Mesothelial cell of epicardium (in vitro differentiated cells): ENCODE measurements around the gene SPINK4. TPM values are rescaled to one million over a fixed set of nuclear protein-coding genes. Genes with fewer than 3 reads are reported as not detected.

Experiments used
- DNase-seq, 2 experiments: peaks; one replicate each; pipeline ENCODE4 v3.0.0; 2021; ENCODE audit warnings: low spot score in 2 of 2; ENCODE audit not compliant: unreplicated experiment in 2 of 2
- H3K27ac Mint-ChIP-seq: 2 replicates; pipeline ENCODE4 v1.8.0; 2021; ENCODE audit warnings: mixed read lengths
- H3K27me3 Mint-ChIP-seq: 2 replicates; pipeline ENCODE4 v1.8.0; 2021; ENCODE audit warnings: low read depth, mixed read lengths
- H3K36me3 Mint-ChIP-seq: 2 replicates; pipeline ENCODE4 v1.8.0; 2021; ENCODE audit warnings: mixed read lengths
- H3K4me1 Mint-ChIP-seq: 2 replicates; pipeline ENCODE4 v1.8.0; 2021; ENCODE audit warnings: mixed read lengths
- H3K4me3 Mint-ChIP-seq: 2 replicates; pipeline ENCODE4 v1.8.0; 2021; ENCODE audit warnings: mild to moderate bottlenecking, moderate library complexity, mixed read lengths
- H3K9me3 Mint-ChIP-seq: 2 replicates; pipeline ENCODE4 v1.8.0; 2021; ENCODE audit warnings: mixed read lengths
- total RNA-seq: library from RNA; stranded (reverse); gene quantifications from 3 replicates; pipeline ENCODE4 v1.2.1, GENCODE V29; 2021
- TF ChIP-seq, protein P1 (sequence below): fragments of 200-600 bp; sonication (generic); IDR thresholded peaks from one replicate; pipeline ENCODE4 v1.5.0; 2021; ENCODE audit warnings: antibody characterized with exemption; ENCODE audit not compliant: unreplicated experiment

Gene SPINK4
- total RNA-seq, 1 donor from 2014 or later = not detected

DNA sequence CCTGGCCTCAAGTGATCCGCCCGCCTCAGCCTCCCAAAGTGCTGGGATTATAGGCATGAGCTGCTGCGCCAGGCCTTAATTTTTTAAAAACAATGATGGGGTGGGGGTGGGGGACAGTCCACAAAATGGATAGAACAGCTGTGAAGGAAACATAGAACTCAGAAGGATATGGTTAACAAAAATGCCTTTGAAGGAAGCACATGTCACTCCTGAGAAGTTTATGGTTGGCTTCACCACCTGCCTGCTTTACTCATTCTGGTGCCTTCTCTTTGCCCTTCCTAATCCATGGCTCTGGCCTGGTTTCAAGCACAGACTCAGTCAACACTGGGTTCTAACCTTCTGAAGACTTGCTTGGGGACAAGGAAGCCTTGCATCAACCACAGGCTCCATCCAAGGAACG is 14.2 kb downstream of the SPINK4 start:
- no peak for DNase-seq
- Mint-ChIP-seq H3K27me3 (no peaks in the 10 kb centered on the region), H3K9me3 (no peaks in the 10 kb centered on the region), H3K36me3 (peaks cover 20% of the 10 kb centered on the region), H3K4me1 (no peaks in the 10 kb centered on the region), H3K27ac (no peak overlapping the region), H3K4me3 (no peak overlapping the region)
- TF ChIP-seq, protein P1, sequence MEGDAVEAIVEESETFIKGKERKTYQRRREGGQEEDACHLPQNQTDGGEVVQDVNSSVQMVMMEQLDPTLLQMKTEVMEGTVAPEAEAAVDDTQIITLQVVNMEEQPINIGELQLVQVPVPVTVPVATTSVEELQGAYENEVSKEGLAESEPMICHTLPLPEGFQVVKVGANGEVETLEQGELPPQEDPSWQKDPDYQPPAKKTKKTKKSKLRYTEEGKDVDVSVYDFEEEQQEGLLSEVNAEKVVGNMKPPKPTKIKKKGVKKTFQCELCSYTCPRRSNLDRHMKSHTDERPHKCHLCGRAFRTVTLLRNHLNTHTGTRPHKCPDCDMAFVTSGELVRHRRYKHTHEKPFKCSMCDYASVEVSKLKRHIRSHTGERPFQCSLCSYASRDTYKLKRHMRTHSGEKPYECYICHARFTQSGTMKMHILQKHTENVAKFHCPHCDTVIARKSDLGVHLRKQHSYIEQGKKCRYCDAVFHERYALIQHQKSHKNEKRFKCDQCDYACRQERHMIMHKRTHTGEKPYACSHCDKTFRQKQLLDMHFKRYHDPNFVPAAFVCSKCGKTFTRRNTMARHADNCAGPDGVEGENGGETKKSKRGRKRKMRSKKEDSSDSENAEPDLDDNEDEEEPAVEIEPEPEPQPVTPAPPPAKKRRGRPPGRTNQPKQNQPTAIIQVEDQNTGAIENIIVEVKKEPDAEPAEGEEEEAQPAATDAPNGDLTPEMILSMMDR = no peak

GRCh38 chr9:33255014-33255413 is 15.0 kb downstream of the SPINK4 start:
- no peak for DNase-seq
- H3K36me3 Mint-ChIP-seq = peaks cover 24% of the 10 kb centered on the region
- H3K27ac Mint-ChIP-seq = no peak overlapping the region
- TF ChIP-seq, protein P1 = no peak
- no peak overlapping the region for H3K4me3 Mint-ChIP-seq
- no peaks in the 10 kb centered on the region for H3K27me3 Mint-ChIP-seq
- no peaks in the 10 kb centered on the region for H3K9me3 Mint-ChIP-seq
- no peaks in the 10 kb centered on the region for H3K4me1 Mint-ChIP-seq

DNA sequence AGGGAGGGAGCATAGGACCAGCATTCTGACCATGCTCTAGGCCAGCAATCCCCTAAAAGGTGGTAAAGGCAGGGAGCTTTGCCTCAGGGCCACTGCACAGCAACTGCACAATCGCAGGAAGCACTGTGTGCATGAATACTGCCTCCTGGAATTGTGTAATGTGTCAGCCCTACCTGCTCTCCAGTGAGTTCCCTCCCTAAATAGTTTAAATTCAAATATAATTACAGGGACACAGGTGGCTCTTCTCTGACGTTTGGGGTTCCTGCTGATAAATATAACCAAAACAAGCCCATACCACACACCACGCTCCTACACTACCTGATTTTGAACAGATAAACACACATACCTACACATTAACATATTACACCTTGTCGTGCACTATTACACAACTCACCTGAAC is 15.5 kb downstream of the SPINK4 start:
- no peaks in the 10 kb centered on the region for H3K9me3 Mint-ChIP-seq
- H3K36me3 Mint-ChIP-seq = peaks cover 29% of the 10 kb centered on the region
- TF ChIP-seq, protein P1 = no peak
- H3K4me3 Mint-ChIP-seq = no peak overlapping the region
- no peaks in the 10 kb centered on the region for H3K4me1 Mint-ChIP-seq
- H3K27me3 Mint-ChIP-seq = no peaks in the 10 kb centered on the region
- no peak overlapping the region for H3K27ac Mint-ChIP-seq
- DNase-seq = no peak

DNA sequence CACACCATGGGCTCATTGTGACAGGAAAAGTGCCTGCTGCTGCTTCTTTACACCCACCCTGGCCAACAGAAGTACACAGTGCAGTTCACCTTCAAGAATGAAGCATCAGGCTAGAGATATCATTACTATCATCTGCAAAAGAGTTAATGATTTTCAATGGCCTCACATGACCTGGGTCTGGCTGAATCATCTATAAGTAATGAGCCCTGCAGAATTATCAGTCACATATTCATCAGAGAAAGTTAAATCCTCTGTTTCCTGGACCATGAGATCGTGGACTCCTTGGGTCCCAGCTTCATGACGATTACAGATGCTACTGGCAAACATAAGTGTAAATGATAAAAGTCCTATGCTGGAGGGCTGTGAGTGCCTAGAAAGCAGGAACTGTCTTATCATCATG is 16.3 kb downstream of the SPINK4 start:
- Mint-ChIP-seq H3K4me1 (no peaks in the 10 kb centered on the region), H3K9me3 (no peaks in the 10 kb centered on the region), H3K27me3 (no peaks in the 10 kb centered on the region), H3K4me3 (no peak overlapping the region), H3K36me3 (peaks cover 34% of the 10 kb centered on the region), H3K27ac (no peak overlapping the region)
- TF ChIP-seq, protein P1 = no peak
- no peak for DNase-seq

DNA sequence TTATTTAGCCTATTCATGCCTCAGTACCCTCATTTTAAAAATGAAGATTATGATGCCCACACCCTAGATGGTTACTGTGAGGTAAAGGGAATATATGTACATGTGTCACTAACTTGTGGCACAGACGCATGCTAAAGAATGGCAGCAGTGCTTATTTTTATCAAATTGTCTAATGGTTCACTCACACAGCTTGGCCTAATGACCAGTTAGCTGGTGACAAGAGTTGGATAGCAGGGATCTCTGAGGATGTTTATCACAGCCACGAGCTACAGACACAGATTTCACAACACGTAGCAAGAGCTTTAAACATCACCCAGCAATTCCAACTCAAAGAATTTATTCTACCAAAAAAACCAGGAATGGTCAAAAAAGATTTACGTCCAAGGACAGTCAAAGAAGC is 17.3 kb downstream of the SPINK4 start:
- H3K9me3 Mint-ChIP-seq = no peaks in the 10 kb centered on the region
- no peaks in the 10 kb centered on the region for H3K4me1 Mint-ChIP-seq
- H3K36me3 Mint-ChIP-seq = peaks cover 36% of the 10 kb centered on the region
- no peaks in the 10 kb centered on the region for H3K27me3 Mint-ChIP-seq
- H3K4me3 Mint-ChIP-seq = no peak overlapping the region
- TF ChIP-seq, protein P1 = no peak
- DNase-seq = no peak
- no peak overlapping the region for H3K27ac Mint-ChIP-seq

- Mint-ChIP-seq H3K27me3 (no peaks in the 10 kb centered on the region), H3K27ac (no peak overlapping the region), H3K36me3 (peaks cover 23% of the 10 kb centered on the region)
These were observed 20.4 kb downstream of the SPINK4 start for GRCh38 chr9:33260372-33260771.

More at GRCh38 chr9:33260372-33260771, 20.4 kb downstream of the SPINK4 start:
- TF ChIP-seq, protein P1 = no peak
- H3K4me3 Mint-ChIP-seq = no peak overlapping the region
- peaks cover 16% of the 10 kb centered on the region for H3K4me1 Mint-ChIP-seq
- H3K9me3 Mint-ChIP-seq = no peaks in the 10 kb centered on the region
- no peak for DNase-seq
